Measurements from ENCODE around the gene TOR3A. TPM values are rescaled to one million over a fixed set of nuclear protein-coding genes. Genes with fewer than 3 reads are reported as not detected.

TOR3A gene
- total RNA-seq, 1 donor from 2014 or later: 22.3 TPM

GRCh38 chr1:179143322-179143721, 61.5 kb downstream of the TOR3A start:
- no peak for DNase-seq (ENCODE audit: low spot score)

DNA sequence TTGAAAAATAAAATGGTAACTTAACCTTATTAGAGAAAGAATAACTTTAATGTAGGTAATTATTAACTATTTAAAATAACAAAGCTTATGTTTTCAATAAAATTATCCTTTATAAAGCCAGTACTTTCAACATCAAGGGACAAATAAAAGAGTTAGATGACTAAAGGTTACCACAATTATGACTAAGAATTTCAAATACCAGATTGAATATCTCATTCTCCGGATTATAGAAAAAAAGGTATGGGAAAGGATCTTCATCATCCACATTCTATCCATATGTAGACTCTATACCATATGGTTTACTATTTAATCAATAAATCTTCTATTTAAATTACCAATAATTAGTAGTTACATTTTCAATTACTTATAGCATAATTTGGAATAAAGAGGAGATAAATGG, 62.8 kb downstream of the TOR3A start:
- no peak for DNase-seq (ENCODE audit: low spot score)

- no peak for DNase-seq (ENCODE audit: low spot score)
Measured at GRCh38 chr1:179145521-179145920, 63.7 kb downstream of the TOR3A start.

Other genes starting within 250 kb of the TOR3A start
- 23.4 TPM for gene ANGPTL1, start 211.0 kb upstream of the TOR3A start, total RNA-seq
- gene FAM20B, start 56.2 kb upstream of the TOR3A start, total RNA-seq: 49.5 TPM
- 66.7 TPM for gene ABL2, start 147.6 kb downstream of the TOR3A start, total RNA-seq
- 59.2 TPM for gene SOAT1, start 211.7 kb downstream of the TOR3A start, total RNA-seq

All from mesenteric fat pad (tissue), 1 donor.